Erythroblast (primary cell): ENCODE data around the gene DRC7.

ENCODE experiments used
- GATA1 ChIP-seq: IDR thresholded peaks from 2 replicates; pipeline ENCODE4 v1.6.1; 2011; ENCODE audit warnings: low read depth, mild to moderate bottlenecking, control low read depth, low read length, moderate library complexity
- POLR2A ChIP-seq: IDR thresholded peaks from 2 replicates; pipeline ENCODE4 v1.6.1; 2011; ENCODE audit warnings: mild to moderate bottlenecking, low read length

DNA sequence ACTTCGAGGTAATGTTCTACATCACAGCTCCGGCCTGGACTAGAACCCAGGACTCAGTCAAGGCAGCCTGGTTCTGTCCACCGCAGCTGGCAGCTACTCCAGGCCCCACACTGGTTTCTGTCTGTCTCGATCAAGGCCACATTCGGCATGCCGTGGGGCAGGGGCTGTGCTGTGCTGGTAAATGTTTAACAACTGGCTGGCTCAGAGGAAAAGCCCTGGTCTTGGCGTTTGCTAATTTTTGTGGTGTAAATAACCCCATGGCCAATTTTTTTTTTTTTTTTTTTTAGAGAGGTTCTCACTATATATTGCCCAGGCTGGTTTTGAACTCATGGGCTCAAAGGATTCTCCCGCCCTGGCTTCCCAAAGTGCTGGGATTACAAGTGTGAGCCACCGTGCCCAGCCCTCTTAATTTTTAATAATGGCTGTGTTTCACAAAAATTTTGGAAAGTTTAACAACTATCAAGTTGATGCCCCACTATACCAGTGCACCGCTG is 328 bp upstream of the DRC7 start:
- TF ChIP-seq POLR2A, result no peak
- no peak for TF ChIP-seq GATA1
